GM19395 (cell line): ENCODE measurements around the gene ZNF821.
A peak's percentile ranks its signal among the peaks of the same experiment; 100 is the strongest.
"Not testable (repeated sequence)": the region's sequence is repeated elsewhere in the genome, so short reads cannot be mapped to it uniquely, and the experiment has no call there.

Experiments used
- ATAC-seq: cut with Tn5 transposase; IDR thresholded peaks from one replicate; pipeline ENCODE4 v1.9.1; 2021; ENCODE audit warnings: mild to moderate bottlenecking, moderate library complexity; ENCODE audit not compliant: unreplicated experiment

Gene ZNF821

GRCh38 chr16:71903608-71904007 lies 19.6 kb upstream of the ZNF821 start:
- no peak for ATAC-seq

GRCh38 chr16:71902656-71903365 lies 18.8 kb upstream of the ZNF821 start:
- no peak for ATAC-seq

- no peak for ATAC-seq
These were observed 15.2 kb upstream of the ZNF821 start for GRCh38 chr16:71899171-71899570.

- ATAC-seq, result no peak
These were observed 12.9 kb upstream of the ZNF821 start for GRCh38 chr16:71896764-71897368.

GRCh38 chr16:71895679-71896365 lies 11.8 kb upstream of the ZNF821 start:
- peak; percentile 35 for ATAC-seq

GRCh38 chr16:71894921-71895678 lies 11.1 kb upstream of the ZNF821 start, which contains the start of gene IST1:
TSS of gene IST1 (plus strand) at chr16:71895531. CDS start at chr16:71915641, 20,110 bp downstream.
- ATAC-seq, result peak; percentile 78

GRCh38 chr16:71894229-71894920 lies 10.4 kb upstream of the ZNF821 start:
- peak; percentile 25 for ATAC-seq

- ATAC-seq, result no peak
These were observed 9.9 kb upstream of the ZNF821 start for GRCh38 chr16:71893888-71894228.

- ATAC-seq, result no peak
These were observed 5.2 kb upstream of the ZNF821 start for GRCh38 chr16:71889147-71889546.

- no peak for ATAC-seq
These were observed 1.3 kb upstream of the ZNF821 start for GRCh38 chr16:71885261-71885650.

- peak; percentile 30 for ATAC-seq
These were observed 674 bp downstream of the ZNF821 start for GRCh38 chr16:71883168-71883848.

- ATAC-seq, result peak; percentile 17
These were observed 1.3 kb downstream of the ZNF821 start for GRCh38 chr16:71882505-71883167.

- no peak for ATAC-seq
These were observed 3.8 kb downstream of the ZNF821 start for GRCh38 chr16:71880176-71880575.

GRCh38 chr16:71878911-71879310 lies 5.1 kb downstream of the ZNF821 start:
- no peak for ATAC-seq

- no peak for ATAC-seq
These were observed 10.8 kb downstream of the ZNF821 start for GRCh38 chr16:71873199-71873598.

GRCh38 chr16:71870818-71871217 lies 13.2 kb downstream of the ZNF821 start:
- no peak for ATAC-seq

- ATAC-seq, result no peak
These were observed 14.9 kb downstream of the ZNF821 start for GRCh38 chr16:71869089-71869488.

- no peak for ATAC-seq
These were observed 16.0 kb downstream of the ZNF821 start for GRCh38 chr16:71867939-71868338.

GRCh38 chr16:71867175-71867574 lies 16.8 kb downstream of the ZNF821 start:
- ATAC-seq, result not testable (repeated sequence)
